Activated gamma-delta T cell treated with anti-CD3 and anti-CD28 coated beads, Interleukin-2, amount 50 U/mL, for 16 hours (primary cell): Measurements from ENCODE around the gene GPC2.

Source experiments
- DNase-seq: peaks from one replicate; pipeline ENCODE4 v3.0.0-alpha.2; 2020; ENCODE audit warnings: low read depth

Gene GPC2

GRCh38 chr7:100169147-100169850, 7.9 kb downstream of the GPC2 start:
- DNase-seq: no peak

GRCh38 chr7:100167912-100168323, 9.3 kb downstream of the GPC2 start:
- no peak for DNase-seq

GRCh38 chr7:100166970-100167911, 9.9 kb downstream of the GPC2 start:
- no peak for DNase-seq

GRCh38 chr7:100166317-100166940, 10.8 kb downstream of the GPC2 start:
- no peak for DNase-seq

GRCh38 chr7:100163871-100164270, 13.3 kb downstream of the GPC2 start:
- no peak for DNase-seq

- no peak for DNase-seq
Observed at GRCh38 chr7:100163006-100163531, 14.1 kb downstream of the GPC2 start.

GRCh38 chr7:100160067-100160466, 17.1 kb downstream of the GPC2 start:
- DNase-seq: no peak

- no peak for DNase-seq
Observed at GRCh38 chr7:100159099-100159623, 18.0 kb downstream of the GPC2 start.

GRCh38 chr7:100158229-100159098, 18.7 kb downstream of the GPC2 start, which contains the start of gene TRAPPC14:
TSS of gene TRAPPC14 (minus strand) at chr7:100158723. CDS start at chr7:100158499, 224 bp downstream.
- peak; percentile 90 for DNase-seq

GRCh38 chr7:100157334-100158228, 19.6 kb downstream of the GPC2 start:
- no peak for DNase-seq

GRCh38 chr7:100157069-100157333, 20.2 kb downstream of the GPC2 start:
- DNase-seq: no peak

GRCh38 chr7:100156331-100157068, 20.7 kb downstream of the GPC2 start:
- DNase-seq: no peak

GRCh38 chr7:100155553-100156317, 21.4 kb downstream of the GPC2 start:
- no peak for DNase-seq

GRCh38 chr7:100154651-100155491, 22.3 kb downstream of the GPC2 start:
- DNase-seq: no peak

- DNase-seq: no peak
Observed at GRCh38 chr7:100153708-100154535, 23.3 kb downstream of the GPC2 start.

GRCh38 chr7:100152937-100153666, 24.1 kb downstream of the GPC2 start:
- DNase-seq: no peak
